PC-9 (cell line): ENCODE data around the gene NUDC.

Experiments
- EZH2 ChIP-seq: fragments of 200-600 bp; sonication (generic); IDR thresholded peaks from 2 replicates; pipeline ENCODE4 v1.8.0; 2017; ENCODE audit warnings: antibody characterized with exemption, low read depth
- TF ChIP-seq, protein P1 (sequence below): fragments of 200-600 bp; sonication (generic); conservative IDR thresholded peaks from 2 replicates; pipeline ENCODE4 v1.6.1; 2017; ENCODE audit warnings: mixed run types, antibody characterized with exemption, mild to moderate bottlenecking, moderate library complexity

- TF ChIP-seq, protein P1, sequence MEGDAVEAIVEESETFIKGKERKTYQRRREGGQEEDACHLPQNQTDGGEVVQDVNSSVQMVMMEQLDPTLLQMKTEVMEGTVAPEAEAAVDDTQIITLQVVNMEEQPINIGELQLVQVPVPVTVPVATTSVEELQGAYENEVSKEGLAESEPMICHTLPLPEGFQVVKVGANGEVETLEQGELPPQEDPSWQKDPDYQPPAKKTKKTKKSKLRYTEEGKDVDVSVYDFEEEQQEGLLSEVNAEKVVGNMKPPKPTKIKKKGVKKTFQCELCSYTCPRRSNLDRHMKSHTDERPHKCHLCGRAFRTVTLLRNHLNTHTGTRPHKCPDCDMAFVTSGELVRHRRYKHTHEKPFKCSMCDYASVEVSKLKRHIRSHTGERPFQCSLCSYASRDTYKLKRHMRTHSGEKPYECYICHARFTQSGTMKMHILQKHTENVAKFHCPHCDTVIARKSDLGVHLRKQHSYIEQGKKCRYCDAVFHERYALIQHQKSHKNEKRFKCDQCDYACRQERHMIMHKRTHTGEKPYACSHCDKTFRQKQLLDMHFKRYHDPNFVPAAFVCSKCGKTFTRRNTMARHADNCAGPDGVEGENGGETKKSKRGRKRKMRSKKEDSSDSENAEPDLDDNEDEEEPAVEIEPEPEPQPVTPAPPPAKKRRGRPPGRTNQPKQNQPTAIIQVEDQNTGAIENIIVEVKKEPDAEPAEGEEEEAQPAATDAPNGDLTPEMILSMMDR, result no peak
- TF ChIP-seq EZH2, result no peak
These were observed 31.7 kb upstream of the NUDC start, which contains the start of gene GPN2 for GRCh38 chr1:26889551-26890466.
